GM12891 (cell line): ENCODE data around the gene SMIM44.

ENCODE experiments used
- PAX5 ChIP-seq: IDR thresholded peaks from 2 replicates; pipeline ENCODE4 v1.6.1; 2011; ENCODE audit warnings: low read length, moderate library complexity, mild to moderate bottlenecking; ENCODE audit not compliant: insufficient read depth, severe bottlenecking
- POLR2A ChIP-seq: IDR thresholded peaks from 2 replicates; pipeline ENCODE4 v1.6.1; 2011; ENCODE audit warnings: low read depth, low read length, control low read depth
- POLR2AphosphoS5 ChIP-seq: IDR thresholded peaks from 2 replicates; pipeline ENCODE4 v1.6.1; 2011; ENCODE audit warnings: low read depth, low read length, control low read depth
- POU2F2 ChIP-seq: IDR thresholded peaks from 2 replicates; pipeline ENCODE4 v1.6.1; 2011; ENCODE audit warnings: low read depth, mild to moderate bottlenecking, control low read depth, low read length, moderate library complexity
- SPI1 ChIP-seq: IDR thresholded peaks from 2 replicates; pipeline ENCODE4 v1.6.1; 2011; ENCODE audit warnings: low read depth, low read length, control low read depth
- TAF1 ChIP-seq: IDR thresholded peaks from 2 replicates; pipeline ENCODE4 v1.6.1; 2011; ENCODE audit warnings: low read depth, low read length, control low read depth

DNA sequence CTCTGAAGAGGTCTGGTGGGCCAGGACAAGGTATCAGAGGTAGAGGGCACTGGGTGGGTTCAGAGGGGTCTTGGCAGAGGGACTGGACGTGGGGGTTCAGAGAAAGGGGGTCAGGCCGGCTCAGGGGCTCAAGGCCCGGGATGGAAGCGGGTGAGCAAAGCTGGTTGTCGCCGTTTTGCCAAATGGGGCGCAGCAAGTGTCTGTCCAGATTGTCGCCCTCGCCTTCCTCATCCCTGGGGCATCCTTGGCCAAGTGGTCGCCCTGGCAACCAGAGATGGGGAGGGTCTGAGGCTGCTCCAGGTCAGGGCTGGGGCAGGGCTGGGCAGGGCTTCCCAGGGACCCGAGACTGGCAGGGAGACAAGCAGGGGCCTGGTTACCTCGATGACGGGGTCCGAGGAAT is 10.4 kb upstream of the SMIM44 start:
- TF ChIP-seq POLR2AphosphoS5: no peak
- TF ChIP-seq TAF1: no peak
- no peak for TF ChIP-seq POLR2A
- no peak for TF ChIP-seq POU2F2
- TF ChIP-seq SPI1: no peak
- no peak for TF ChIP-seq PAX5
